HCT116 (cell line): Measurements from ENCODE around the gene TMTC2. TPM values are rescaled to one million over a fixed set of nuclear protein-coding genes. Genes with fewer than 3 reads are reported as not detected.

Experiments used
- ATAC-seq: fragments of 200-7000 bp; cut with Tn5 transposase; 2 replicates; pipeline ENCODE4 v1.9.1; 2020; ENCODE audit warnings: mild to moderate bottlenecking, moderate library complexity
- BruUV-seq: library from RNA; stranded (reverse); fragments of 400-500 nt; replicated peaks from 2 replicates; lab custom pipeline; 2021; lab: Mats Ljungman, UMichigan
- CTCF ChIA-PET: fragments of 300-600 bp; sonication (Branson Sonifier 250); formaldehyde crosslinking; loops from one replicate; lab custom pipeline; 2021; ENCODE audit warnings: antibody characterized with exemption; lab: Charles Lee
- POLR2A ChIA-PET: fragments of 300-600, 350-600 bp; sonication (Branson Sonifier 250); formaldehyde crosslinking; loops from one replicate; lab custom pipeline; 2021; ENCODE audit warnings: antibody characterized with exemption; lab: Charles Lee
- RAD21 ChIA-PET, 2 experiments: fragments of 300-600 bp; sonication (Branson Sonifier 250); formaldehyde crosslinking; loops; one replicate each; lab custom pipeline; 2023; ENCODE audit warnings: low total read pairs in 2 of 2; ENCODE audit not compliant: uncharacterized antibody in 2 of 2, unreplicated experiment in 2 of 2, low non-redundant PET in 1 of 2; lab: Charles Lee
- DNase-seq: peaks from one replicate; pipeline ENCODE4 v3.0.0-alpha.2; 2010; ENCODE audit warnings: low read depth, low spot score
- H2AFZ ChIP-seq: fragments of 200-600 bp; shearing (Covaris generic), sonication (generic); 2 replicates; pipeline ENCODE4 v1.6.1; 2017; ENCODE audit warnings: low read depth, mixed run types, mixed read lengths, antibody characterized with exemption, low read length; ENCODE audit not compliant: poor library complexity, severe bottlenecking
- H3K27ac ChIP-seq: 2 replicates; pipeline ENCODE4 v1.5.1; 2012; ENCODE audit warnings: low read depth, low read length
- H3K27me3 ChIP-seq: fragments of 200-600 bp; sonication (generic); 2 replicates; pipeline ENCODE4 v1.6.1; 2016; ENCODE audit warnings: mixed run types, low read length, mixed read lengths; ENCODE audit not compliant: insufficient read depth
- H3K36me3 ChIP-seq, 2 experiments: fragments of 200-500 bp in 1 of 2; fragments of 200-600 bp in 1 of 2; sonication (Bioruptor generic) in 1 of 2; sonication (generic) in 1 of 2; 2 replicates each; pipeline versions ENCODE4 v1.5.1 to v1.6.1; 2014 to 2016; ENCODE audit warnings: low read length in 2 of 2, inconsistent platforms in 1 of 2, mixed read lengths in 1 of 2, mixed run types in 1 of 2; ENCODE audit not compliant: insufficient read depth in 2 of 2, control insufficient read depth in 1 of 2
- H3K4me1 ChIP-seq, 2 experiments: fragments of 200-600 bp in 1 of 2; sonication (generic) in 1 of 2; 2 replicates each; pipeline versions ENCODE4 v1.5.1 to v1.6.1; 2012 to 2017; ENCODE audit warnings: low read length in 2 of 2, inconsistent platforms in 1 of 2, mild to moderate bottlenecking in 1 of 2, mixed read lengths in 1 of 2, mixed run types in 1 of 2, moderate library complexity in 1 of 2; ENCODE audit not compliant: insufficient read depth in 2 of 2, control insufficient read depth in 1 of 2
- H3K4me2 ChIP-seq: fragments of 200-600 bp; sonication (generic); 2 replicates; pipeline ENCODE4 v1.6.1; 2017; ENCODE audit warnings: mixed run types, low read length, mixed read lengths
- H3K4me3 ChIP-seq, 2 experiments: fragments of 200-600 bp in 1 of 2; sonication (generic) in 1 of 2; replicated peaks in 1 of 2; 2 replicates each; pipeline ENCODE4 v1.5.1; 2011 to 2016; ENCODE audit warnings: low read length in 2 of 2, control low read depth in 1 of 2, low read depth in 1 of 2, mild to moderate bottlenecking in 1 of 2, mixed read lengths in 1 of 2, mixed run types in 1 of 2
- H3K79me2 ChIP-seq: fragments of 200-600 bp; sonication (generic); 2 replicates; pipeline ENCODE4 v1.6.1; 2017; ENCODE audit warnings: mild to moderate bottlenecking, mixed run types, low read length, moderate library complexity, mixed read lengths; ENCODE audit not compliant: insufficient read depth
- H3K9ac ChIP-seq: fragments of 200-600 bp; sonication (generic); 2 replicates; pipeline ENCODE4 v1.6.1; 2016; ENCODE audit warnings: low read length, mixed read lengths
- H3K9me2 ChIP-seq: fragments of 200-600 bp; sonication (generic), shearing (Covaris generic); 2 replicates; pipeline ENCODE4 v1.6.1; 2017; ENCODE audit warnings: mixed run types, mild to moderate bottlenecking, moderate library complexity; ENCODE audit not compliant: insufficient read depth
- H3K9me3 ChIP-seq, 2 experiments: fragments of 200-500 bp in 1 of 2; fragments of 200-600 bp in 1 of 2; sonication (Bioruptor generic) in 1 of 2; sonication (generic) in 1 of 2; 2 replicates each; pipeline ENCODE4 v1.6.1; 2014 to 2017; ENCODE audit warnings: low read length in 2 of 2, mixed read lengths in 2 of 2, inconsistent platforms in 1 of 2, low read depth in 1 of 2, mild to moderate bottlenecking in 1 of 2, mixed run types in 1 of 2, moderate library complexity in 1 of 2; ENCODE audit not compliant: control insufficient read depth in 1 of 2, insufficient read depth in 1 of 2
- H4K20me1 ChIP-seq: fragments of 200-600 bp; sonication (generic), shearing (Covaris generic); 2 replicates; pipeline ENCODE4 v1.6.1; 2017; ENCODE audit warnings: mixed run types, mild to moderate bottlenecking, moderate library complexity; ENCODE audit not compliant: insufficient read depth
- CBX3 ChIP-seq: IDR thresholded peaks from 2 replicates; pipeline ENCODE4 v1.6.1; 2012; ENCODE audit warnings: low read depth
- CEBPB ChIP-seq: IDR thresholded peaks from 2 replicates; pipeline ENCODE4 v1.6.1; 2012; ENCODE audit warnings: low read depth
- EZH2 ChIP-seq: fragments of 200-600 bp; sonication (generic); IDR thresholded peaks from 2 replicates; pipeline ENCODE4 v1.6.1; 2017; ENCODE audit warnings: antibody characterized with exemption, mixed run types
- FOSL1 ChIP-seq: IDR thresholded peaks from 2 replicates; pipeline ENCODE4 v1.6.1; 2012; ENCODE audit warnings: low read depth
- JUND ChIP-seq: IDR thresholded peaks from 2 replicates; pipeline ENCODE4 v1.6.1; 2012
- REST ChIP-seq: IDR thresholded peaks from 2 replicates; pipeline ENCODE4 v1.6.1; 2012; ENCODE audit warnings: low read depth
- SIN3A ChIP-seq: IDR thresholded peaks from 2 replicates; pipeline ENCODE4 v1.6.1; 2012; ENCODE audit warnings: low read depth
- intact Hi-C: fragments of 100-400 bp; cut with micrococcal nuclease; formaldehyde crosslinking; loops from 2 replicates; pipeline ENCODE4 v1.10.0; 2022
- total RNA-seq: library from RNA; stranded (reverse); gene quantifications from one replicate; pipeline ENCODE4 v1.2.1, GENCODE V29; 2021; ENCODE audit not compliant: unreplicated experiment
- TF ChIP-seq, protein P1 (sequence below), 3 experiments: fragments of 200-600 bp in 1 of 3; sonication (generic) in 1 of 3; IDR thresholded peaks in 2 of 3; conservative IDR thresholded peaks in 1 of 3; 2 replicates each; pipeline ENCODE4 v1.5.1; 2012 to 2017; ENCODE audit warnings: low read depth in 2 of 3, low read length in 2 of 3, antibody characterized with exemption in 1 of 3, borderline replicate concordance in 1 of 3, control low read depth in 1 of 3, mild to moderate bottlenecking in 1 of 3, mixed read lengths in 1 of 3, mixed run types in 1 of 3, moderate library complexity in 1 of 3; ENCODE audit not compliant: insufficient read depth in 1 of 3
- TF ChIP-seq, protein P2 (sequence below): IDR thresholded peaks from 2 replicates; pipeline ENCODE4 v1.6.1; 2011; ENCODE audit warnings: mild to moderate bottlenecking, low read length, moderate library complexity; ENCODE audit not compliant: insufficient replicate concordance; ENCODE audit errors: extremely low read depth

The TMTC2 gene
- total RNA-seq, 1 experiment from 2014 or later: 11.5 TPM

GRCh38 chr12:82972624-82973023, 285.9 kb downstream of the TMTC2 start (continued):
- TF ChIP-seq, protein P1, sequence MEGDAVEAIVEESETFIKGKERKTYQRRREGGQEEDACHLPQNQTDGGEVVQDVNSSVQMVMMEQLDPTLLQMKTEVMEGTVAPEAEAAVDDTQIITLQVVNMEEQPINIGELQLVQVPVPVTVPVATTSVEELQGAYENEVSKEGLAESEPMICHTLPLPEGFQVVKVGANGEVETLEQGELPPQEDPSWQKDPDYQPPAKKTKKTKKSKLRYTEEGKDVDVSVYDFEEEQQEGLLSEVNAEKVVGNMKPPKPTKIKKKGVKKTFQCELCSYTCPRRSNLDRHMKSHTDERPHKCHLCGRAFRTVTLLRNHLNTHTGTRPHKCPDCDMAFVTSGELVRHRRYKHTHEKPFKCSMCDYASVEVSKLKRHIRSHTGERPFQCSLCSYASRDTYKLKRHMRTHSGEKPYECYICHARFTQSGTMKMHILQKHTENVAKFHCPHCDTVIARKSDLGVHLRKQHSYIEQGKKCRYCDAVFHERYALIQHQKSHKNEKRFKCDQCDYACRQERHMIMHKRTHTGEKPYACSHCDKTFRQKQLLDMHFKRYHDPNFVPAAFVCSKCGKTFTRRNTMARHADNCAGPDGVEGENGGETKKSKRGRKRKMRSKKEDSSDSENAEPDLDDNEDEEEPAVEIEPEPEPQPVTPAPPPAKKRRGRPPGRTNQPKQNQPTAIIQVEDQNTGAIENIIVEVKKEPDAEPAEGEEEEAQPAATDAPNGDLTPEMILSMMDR (IDR thresholded peaks at IDR 0.05 in 2 of 3, conservative IDR thresholded peaks at IDR 0.05 in 1 of 3; ENCODE audit: borderline replicate concordance in 1 of 3, insufficient read depth in 1 of 3, low read depth in 2 of 3, low read length in 2 of 3): no peak
- no peak for TF ChIP-seq REST
- no peak for TF ChIP-seq CBX3
- TF ChIP-seq SIN3A: no peak

DNA sequence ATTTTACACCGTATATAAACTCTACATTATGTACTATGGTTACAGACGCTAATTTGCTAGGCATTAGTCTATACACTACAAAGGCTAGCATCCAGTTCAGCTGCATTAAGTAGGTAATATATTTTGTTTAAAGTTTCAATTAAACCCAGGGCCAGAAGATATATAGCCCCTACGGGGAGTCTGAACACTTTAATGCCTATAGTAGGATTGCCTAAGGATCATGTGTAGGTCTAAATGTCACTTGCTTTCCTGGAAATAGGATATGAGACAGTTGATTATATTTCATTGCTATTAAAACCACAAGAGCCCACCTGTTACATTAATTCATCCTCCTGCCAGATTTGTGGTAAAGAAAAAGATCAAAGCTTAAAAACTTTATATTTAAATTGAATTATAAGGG, 286.9 kb downstream of the TMTC2 start:
- no peak for DNase-seq

More for the DNA sequence above, 286.9 kb downstream of the TMTC2 start:
- Histone ChIP-seq H3K27ac (no peak overlapping the region), H3K9me3 (no peaks in the 10 kb centered on the region), H4K20me1 (no peaks in the 10 kb centered on the region), H2AFZ (no peak overlapping the region), H3K79me2 (no peaks in the 10 kb centered on the region), H3K4me3 (no peak overlapping the region), H3K9me2 (no peaks in the 10 kb centered on the region), H3K9ac (no peak overlapping the region), H3K4me2 (no peak overlapping the region), H3K36me3 (no peaks in the 10 kb centered on the region), H3K27me3 (no peaks in the 10 kb centered on the region), H3K4me1 (no peaks in the 10 kb centered on the region)
- RAD21 ChIA-PET: no interaction called here
- no peak for TF ChIP-seq JUND
- TF ChIP-seq REST: no peak
- TF ChIP-seq CEBPB: no peak
- no peak for TF ChIP-seq FOSL1
- TF ChIP-seq, protein P2, sequence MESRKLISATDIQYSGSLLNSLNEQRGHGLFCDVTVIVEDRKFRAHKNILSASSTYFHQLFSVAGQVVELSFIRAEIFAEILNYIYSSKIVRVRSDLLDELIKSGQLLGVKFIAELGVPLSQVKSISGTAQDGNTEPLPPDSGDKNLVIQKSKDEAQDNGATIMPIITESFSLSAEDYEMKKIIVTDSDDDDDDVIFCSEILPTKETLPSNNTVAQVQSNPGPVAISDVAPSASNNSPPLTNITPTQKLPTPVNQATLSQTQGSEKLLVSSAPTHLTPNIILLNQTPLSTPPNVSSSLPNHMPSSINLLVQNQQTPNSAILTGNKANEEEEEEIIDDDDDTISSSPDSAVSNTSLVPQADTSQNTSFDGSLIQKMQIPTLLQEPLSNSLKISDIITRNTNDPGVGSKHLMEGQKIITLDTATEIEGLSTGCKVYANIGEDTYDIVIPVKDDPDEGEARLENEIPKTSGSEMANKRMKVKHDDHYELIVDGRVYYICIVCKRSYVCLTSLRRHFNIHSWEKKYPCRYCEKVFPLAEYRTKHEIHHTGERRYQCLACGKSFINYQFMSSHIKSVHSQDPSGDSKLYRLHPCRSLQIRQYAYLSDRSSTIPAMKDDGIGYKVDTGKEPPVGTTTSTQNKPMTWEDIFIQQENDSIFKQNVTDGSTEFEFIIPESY: no peak
- TF ChIP-seq, protein P1 (IDR thresholded peaks at IDR 0.05 in 2 of 3, conservative IDR thresholded peaks at IDR 0.05 in 1 of 3; ENCODE audit: borderline replicate concordance in 1 of 3, insufficient read depth in 1 of 3, low read depth in 2 of 3, low read length in 2 of 3): no peak
- TF ChIP-seq EZH2: no peak
- no peak for ATAC-seq
- intact Hi-C loops: no loop called here
- CTCF ChIA-PET: no interaction called here
- no TSS peak for BruUV-seq
- POLR2A ChIA-PET: no interaction called here
